ENCODE results near the gene CCDC117.
"Not testable (repeated sequence)": the region's sequence is repeated elsewhere in the genome, so short reads cannot be mapped to it uniquely, and the experiment has no call there.

GRCh38 chr22:28738876-28739275 lies 33.6 kb upstream of the CCDC117 start:
- TF ChIP-seq CTCF (optimal IDR thresholded peaks at IDR 0.05 in 1 of 3, IDR thresholded peaks at IDR 0.05 in 1 of 3, conservative IDR thresholded peaks at IDR 0.05 in 1 of 3; ENCODE audit: extremely low read depth in 1 of 3, insufficient read depth in 2 of 3, low read length in 3 of 3); EZH2 (IDR thresholded peaks at IDR 0.05; ENCODE audit: low read length): not testable (repeated sequence)

Data from keratinocyte (primary cell).